ENCODE data around the gene ARHGAP22.

DNA sequence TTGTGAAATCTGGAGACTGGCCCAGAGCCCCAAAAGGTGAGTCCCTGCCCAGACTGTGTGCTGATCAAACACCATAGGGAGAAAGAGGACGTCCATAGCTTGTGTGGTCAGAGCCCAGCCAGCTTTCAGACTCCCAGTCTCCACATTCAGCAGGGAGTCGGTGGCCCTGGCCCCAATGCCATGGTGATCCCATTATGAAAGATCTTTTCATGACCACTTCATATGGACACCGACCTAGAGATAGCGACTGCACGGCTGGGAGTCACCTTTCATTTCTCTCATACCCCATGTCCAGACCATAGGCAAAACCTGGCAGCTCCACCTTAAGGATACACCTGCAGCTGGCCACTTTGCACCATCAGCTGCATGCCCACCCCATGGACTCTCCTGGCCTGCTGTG is 126.4 kb downstream of the ARHGAP22 start:
- TF ChIP-seq, protein P1, sequence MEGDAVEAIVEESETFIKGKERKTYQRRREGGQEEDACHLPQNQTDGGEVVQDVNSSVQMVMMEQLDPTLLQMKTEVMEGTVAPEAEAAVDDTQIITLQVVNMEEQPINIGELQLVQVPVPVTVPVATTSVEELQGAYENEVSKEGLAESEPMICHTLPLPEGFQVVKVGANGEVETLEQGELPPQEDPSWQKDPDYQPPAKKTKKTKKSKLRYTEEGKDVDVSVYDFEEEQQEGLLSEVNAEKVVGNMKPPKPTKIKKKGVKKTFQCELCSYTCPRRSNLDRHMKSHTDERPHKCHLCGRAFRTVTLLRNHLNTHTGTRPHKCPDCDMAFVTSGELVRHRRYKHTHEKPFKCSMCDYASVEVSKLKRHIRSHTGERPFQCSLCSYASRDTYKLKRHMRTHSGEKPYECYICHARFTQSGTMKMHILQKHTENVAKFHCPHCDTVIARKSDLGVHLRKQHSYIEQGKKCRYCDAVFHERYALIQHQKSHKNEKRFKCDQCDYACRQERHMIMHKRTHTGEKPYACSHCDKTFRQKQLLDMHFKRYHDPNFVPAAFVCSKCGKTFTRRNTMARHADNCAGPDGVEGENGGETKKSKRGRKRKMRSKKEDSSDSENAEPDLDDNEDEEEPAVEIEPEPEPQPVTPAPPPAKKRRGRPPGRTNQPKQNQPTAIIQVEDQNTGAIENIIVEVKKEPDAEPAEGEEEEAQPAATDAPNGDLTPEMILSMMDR (IDR thresholded peaks at IDR 0.05 in 2 of 3, conservative IDR thresholded peaks at IDR 0.05 in 1 of 3; ENCODE audit: borderline replicate concordance in 1 of 3, insufficient read depth in 1 of 3, low read depth in 2 of 3, low read length in 2 of 3): no peak
- TF ChIP-seq FOSL1 (IDR thresholded peaks at IDR 0.05; ENCODE audit: low read depth): no peak
- TF ChIP-seq SP1 (IDR thresholded peaks at IDR 0.05; ENCODE audit: low read depth): no peak
- no peak for TF ChIP-seq EZH2phosphoT487 (IDR thresholded peaks at IDR 0.05; ENCODE audit: borderline replicate concordance)
- no peak for TF ChIP-seq POLR2AphosphoS5 (IDR thresholded peaks at IDR 0.05; ENCODE audit: low read depth, low read length)
- TF ChIP-seq POLR2A (IDR thresholded peaks at IDR 0.05; ENCODE audit: borderline replicate concordance, extremely low read depth, insufficient read depth, insufficient read length): no peak
- TF ChIP-seq YY1 (IDR thresholded peaks at IDR 0.05; ENCODE audit: extremely low read depth, insufficient replicate concordance, low read depth, low read length): no peak
- no peak for TF ChIP-seq EZH2 (IDR thresholded peaks at IDR 0.05)
- no peak for TF ChIP-seq EGR1 (IDR thresholded peaks at IDR 0.05; ENCODE audit: low read depth)
- TF ChIP-seq CBX3 (IDR thresholded peaks at IDR 0.05; ENCODE audit: low read depth): no peak
- no peak for TF ChIP-seq RAD21 (IDR thresholded peaks at IDR 0.05; ENCODE audit: low read depth)

Measured in HCT116 (cell line).